Upper lobe of left lung (tissue), 6 donors: Measurements from ENCODE around the gene LEPR. TPM values are rescaled to one million over a fixed set of nuclear protein-coding genes. Genes with fewer than 3 reads are reported as not detected.

Experiments used
- ATAC-seq, 2 donors: fragments of 200-7000 bp; cut with Tn5 transposase; one replicate each; pipeline ENCODE4 v1.9.1; 2022; ENCODE audit warnings: mild to moderate bottlenecking in 2 of 2, moderate library complexity in 2 of 2; ENCODE audit not compliant: low FRiP score in 2 of 2
- DNase-seq, 2 donors: peaks; one replicate each; pipeline ENCODE4 v3.0.0-alpha.2; 2019 to 2020
- H3K27ac ChIP-seq, 4 donors: fragments of 200-600 bp; sonication (generic); one replicate each; pipeline ENCODE4 v1.5.1; 2016 to 2019
- H3K27me3 ChIP-seq, 4 donors: fragments of 200-600 bp; sonication (generic); one replicate each; pipeline ENCODE4 v1.5.1; 2017 to 2019
- H3K36me3 ChIP-seq, 4 donors: fragments of 200-600 bp; sonication (generic); one replicate each; pipeline ENCODE4 v1.5.1; 2016 to 2019
- H3K4me1 ChIP-seq, 4 donors: fragments of 200-600 bp; sonication (generic); one replicate each; pipeline ENCODE4 v1.5.1; 2018 to 2019
- H3K4me3 ChIP-seq, 4 donors: fragments of 200-600 bp; sonication (generic); one replicate each; pipeline ENCODE4 v1.5.1; 2017 to 2019; ENCODE audit warnings: mild to moderate bottlenecking in 2 of 4, moderate library complexity in 1 of 4
- H3K9me3 ChIP-seq, 4 donors: fragments of 200-600 bp; sonication (generic); one replicate each; pipeline ENCODE4 v1.5.1; 2018 to 2019
- EP300 ChIP-seq, 4 donors: sonication (generic); formaldehyde crosslinking; IDR thresholded peaks; one replicate each; pipeline ENCODE4 v1.5.1; 2017; ENCODE audit warnings: antibody characterized with exemption in 4 of 4, control low read depth in 2 of 4
- POLR2A ChIP-seq, 4 donors: fragments of 450-650 bp; IDR thresholded peaks; one replicate each; pipeline ENCODE4 v1.5.1; 2016 to 2017; ENCODE audit warnings: antibody characterized with exemption in 4 of 4, mild to moderate bottlenecking in 2 of 4
- POLR2AphosphoS5 ChIP-seq, 2 donors: sonication (generic); formaldehyde crosslinking; IDR thresholded peaks; one replicate each; pipeline ENCODE4 v1.5.1; 2017; ENCODE audit warnings: antibody characterized with exemption in 2 of 2
- WGBS, 2 donors: methylation state at CpG; one replicate each; pipeline ENCODE4 v1.1.5; 2017 to 2018; 5-methylcytosine and 5-hydroxymethylcytosine counted together
- total RNA-seq, 6 donors: library from RNA; depleted of rRNA in 4 of 6; stranded (reverse); fragments of >200 nt in 4 of 6; gene quantifications; one replicate each; pipeline versions ENCODE4 v1.1.0 to v1.2.1, GENCODE V29; 2016 to 2021
- TF ChIP-seq, protein P1 (sequence below), 6 experiments: fragments of 450-650 bp in 4 of 6; fragments of 200-600 bp in 2 of 6; sonication (generic) in 2 of 6; IDR thresholded peaks; one replicate each; pipeline ENCODE4 v1.5.1; 2016 to 2019; ENCODE audit warnings: antibody characterized with exemption in 6 of 6
- donor health status: DM: no; HTN: no; CAD: no; lungs with moderate emphysema.
- donor health status: DM: no; HTN: yes; CAD: no; lungs with severe emphysema.

LEPR gene
- total RNA-seq, 6 donors from 2014 or later: 12.8 to 37.3 (median 22.9) TPM

DNA sequence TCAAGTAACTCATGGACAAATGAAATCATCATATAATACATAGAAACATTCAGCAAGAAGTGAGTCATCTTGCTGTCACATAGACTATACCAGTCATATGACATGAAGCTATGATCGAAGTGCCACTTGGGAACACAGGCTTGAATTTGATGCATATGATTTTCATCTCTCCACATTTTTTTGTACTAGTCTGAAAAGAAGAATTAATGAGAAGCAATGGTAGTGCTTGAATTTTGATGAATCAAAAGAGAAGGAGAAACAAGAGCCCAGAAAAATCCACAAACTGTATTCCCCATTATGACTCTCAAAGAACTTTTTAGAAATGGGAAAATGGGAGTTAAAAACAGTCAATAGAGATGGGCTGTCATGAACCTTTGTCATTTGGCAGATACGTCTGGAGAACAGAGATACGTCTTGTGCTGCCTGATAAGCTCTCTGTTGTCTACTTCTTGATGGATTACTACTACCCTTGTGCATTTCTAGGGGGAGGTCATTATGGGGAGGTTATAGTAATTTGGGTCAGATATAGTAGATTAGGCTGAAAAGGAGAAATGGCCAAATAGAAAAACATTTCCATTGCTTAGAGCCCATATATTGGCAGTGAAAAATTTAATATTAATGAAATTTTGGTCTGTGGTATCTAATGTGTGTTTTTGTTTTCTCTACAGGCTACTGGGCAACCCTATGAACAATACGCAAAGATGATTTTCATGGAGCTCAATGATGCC, 8.0 kb upstream of the LEPR start:
- DNase-seq (no peak), ATAC-seq (no peak)
- Histone ChIP-seq H3K9me3 (no peaks in the 10 kb centered on the region), H3K27ac (no peak overlapping the region), H3K27me3 (no peaks in the 10 kb centered on the region), H3K4me3 (no peak overlapping the region), H3K36me3 (no peaks in the 10 kb centered on the region), H3K4me1 (no peaks in the 10 kb centered on the region)
- 93 to 96% methylated on average over 4 of the region's 4 CpGs for whole genome bisulfite sequencing, 2 donors
- TF ChIP-seq POLR2A (IDR thresholded peaks at IDR 0.05) (no peak), EP300 (IDR thresholded peaks at IDR 0.05) (no peak), POLR2AphosphoS5 (IDR thresholded peaks at IDR 0.05) (no peak)
- TF ChIP-seq, protein P1, sequence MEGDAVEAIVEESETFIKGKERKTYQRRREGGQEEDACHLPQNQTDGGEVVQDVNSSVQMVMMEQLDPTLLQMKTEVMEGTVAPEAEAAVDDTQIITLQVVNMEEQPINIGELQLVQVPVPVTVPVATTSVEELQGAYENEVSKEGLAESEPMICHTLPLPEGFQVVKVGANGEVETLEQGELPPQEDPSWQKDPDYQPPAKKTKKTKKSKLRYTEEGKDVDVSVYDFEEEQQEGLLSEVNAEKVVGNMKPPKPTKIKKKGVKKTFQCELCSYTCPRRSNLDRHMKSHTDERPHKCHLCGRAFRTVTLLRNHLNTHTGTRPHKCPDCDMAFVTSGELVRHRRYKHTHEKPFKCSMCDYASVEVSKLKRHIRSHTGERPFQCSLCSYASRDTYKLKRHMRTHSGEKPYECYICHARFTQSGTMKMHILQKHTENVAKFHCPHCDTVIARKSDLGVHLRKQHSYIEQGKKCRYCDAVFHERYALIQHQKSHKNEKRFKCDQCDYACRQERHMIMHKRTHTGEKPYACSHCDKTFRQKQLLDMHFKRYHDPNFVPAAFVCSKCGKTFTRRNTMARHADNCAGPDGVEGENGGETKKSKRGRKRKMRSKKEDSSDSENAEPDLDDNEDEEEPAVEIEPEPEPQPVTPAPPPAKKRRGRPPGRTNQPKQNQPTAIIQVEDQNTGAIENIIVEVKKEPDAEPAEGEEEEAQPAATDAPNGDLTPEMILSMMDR (IDR thresholded peaks at IDR 0.05): no peak

DNA sequence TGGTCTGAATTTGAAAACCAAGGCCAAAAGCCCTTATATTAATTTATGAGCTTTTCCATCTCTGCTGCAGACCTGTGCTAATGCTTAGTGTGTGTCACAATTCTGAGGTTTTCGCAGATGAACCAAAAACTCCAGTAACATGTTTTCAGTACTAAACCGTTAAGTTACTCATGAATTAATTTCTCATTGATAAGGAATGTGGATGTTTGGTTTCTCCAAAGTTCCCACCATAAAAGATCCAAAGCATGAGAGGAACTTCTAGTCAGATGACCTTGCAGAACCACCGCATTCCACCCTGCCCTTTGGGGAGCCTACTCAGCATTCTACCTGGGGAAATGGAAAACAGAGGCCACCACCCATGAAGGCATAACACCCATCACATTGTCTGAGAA, 7.5 kb upstream of the LEPR start:
- Histone ChIP-seq H3K36me3 (no peaks in the 10 kb centered on the region), H3K27me3 (no peaks in the 10 kb centered on the region), H3K4me3 (no peak overlapping the region), H3K27ac (no peak overlapping the region), H3K4me1 (no peaks in the 10 kb centered on the region), H3K9me3 (no peaks in the 10 kb centered on the region)
- ATAC-seq (no peak), DNase-seq (no peak)
- no peak for TF ChIP-seq POLR2A (IDR thresholded peaks at IDR 0.05)
- TF ChIP-seq, protein P1 (IDR thresholded peaks at IDR 0.05): no peak
- no peak for TF ChIP-seq EP300 (IDR thresholded peaks at IDR 0.05)
- TF ChIP-seq POLR2AphosphoS5 (IDR thresholded peaks at IDR 0.05): no peak
- 94% methylated on average over 3 of the region's 3 CpGs for WGBS, 2 donors

DNA sequence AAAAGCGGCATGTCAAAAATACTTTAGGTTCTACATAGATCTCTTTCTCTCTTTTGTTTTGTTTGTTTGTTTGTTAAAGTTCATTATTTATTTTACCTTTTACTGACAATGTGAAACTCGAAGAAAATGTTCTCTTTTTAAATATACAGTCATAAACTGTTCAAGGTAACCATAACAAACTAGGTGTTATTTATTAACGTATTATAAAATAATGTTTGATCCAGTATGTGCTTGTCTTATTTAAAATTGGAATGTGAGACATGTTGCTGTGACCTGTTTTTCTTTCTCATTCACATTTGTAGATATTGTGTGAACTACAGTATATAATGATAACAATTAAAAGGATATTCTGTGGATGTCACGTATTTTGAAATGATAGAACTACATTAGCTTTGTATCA, 5.9 kb upstream of the LEPR start:
- no peak overlapping the region for H3K27ac ChIP-seq
- TF ChIP-seq, protein P1 (IDR thresholded peaks at IDR 0.05): no peak
- TF ChIP-seq EP300 (IDR thresholded peaks at IDR 0.05) (no peak), POLR2A (IDR thresholded peaks at IDR 0.05) (no peak), POLR2AphosphoS5 (IDR thresholded peaks at IDR 0.05) (no peak)
- no peak for ATAC-seq
- no peaks in the 10 kb centered on the region for H3K27me3 ChIP-seq
- no peak overlapping the region for H3K4me3 ChIP-seq
- no peaks in the 10 kb centered on the region for H3K36me3 ChIP-seq
- no peaks in the 10 kb centered on the region for H3K9me3 ChIP-seq
- peaks cover 0 to 6% (median 4%) of the 10 kb centered on the region in 4 donors for H3K4me1 ChIP-seq
- WGBS, 2 donors: 83 to 86% methylated on average over 4 of the region's 4 CpGs
- no peak for DNase-seq

- DNase-seq (no peak), ATAC-seq (no peak)
- no peaks in the 10 kb centered on the region for H3K27me3 ChIP-seq
- H3K36me3 ChIP-seq: no peaks in the 10 kb centered on the region
- no peaks in the 10 kb centered on the region for H3K9me3 ChIP-seq
- TF ChIP-seq EP300 (IDR thresholded peaks at IDR 0.05) (no peak), POLR2AphosphoS5 (IDR thresholded peaks at IDR 0.05) (no peak), POLR2A (IDR thresholded peaks at IDR 0.05) (no peak)
- TF ChIP-seq, protein P1 (IDR thresholded peaks at IDR 0.05): no peak
- no peak overlapping the region for H3K27ac ChIP-seq
- H3K4me3 ChIP-seq: no peak overlapping the region
- H3K4me1 ChIP-seq: peaks cover 2 to 13% (median 6%) of the 10 kb centered on the region in 4 donors
- WGBS, 2 donors: 73 to 86% methylated on average over 1 of the region's 1 CpG
Measured at GRCh38 chr1:65416767-65417166, 3.7 kb upstream of the LEPR start.

GRCh38 chr1:65417729-65418128, 2.7 kb upstream of the LEPR start:
- Histone ChIP-seq H3K27ac (peak overlapping the region in 1 of 4 donors; percentile 10), H3K27me3 (no peaks in the 10 kb centered on the region), H3K9me3 (no peaks in the 10 kb centered on the region), H3K36me3 (no peaks in the 10 kb centered on the region), H3K4me3 (no peak overlapping the region), H3K4me1 (peaks cover 12 to 23% (median 15%) of the 10 kb centered on the region in 4 donors)
- TF ChIP-seq, protein P1 (IDR thresholded peaks at IDR 0.05): no peak
- TF ChIP-seq POLR2AphosphoS5 (IDR thresholded peaks at IDR 0.05) (no peak), POLR2A (IDR thresholded peaks at IDR 0.05) (no peak), EP300 (IDR thresholded peaks at IDR 0.05) (no peak)
- ATAC-seq (no peak), DNase-seq (no peak)
- WGBS, 2 donors: 72 to 73% methylated on average over 2 of the region's 2 CpGs
